SH-SY5Y (cell line): ENCODE measurements around the gene KCTD16.

Source experiments
- GATA2 ChIP-seq: IDR thresholded peaks from 2 replicates; pipeline ENCODE4 v1.6.1; 2011; ENCODE audit warnings: mild to moderate bottlenecking, low read depth, low read length
- GATA3 ChIP-seq: IDR thresholded peaks from 2 replicates; pipeline ENCODE4 v1.6.1; 2011; ENCODE audit warnings: low read depth, mild to moderate bottlenecking, low read length, moderate library complexity

The KCTD16 gene

DNA sequence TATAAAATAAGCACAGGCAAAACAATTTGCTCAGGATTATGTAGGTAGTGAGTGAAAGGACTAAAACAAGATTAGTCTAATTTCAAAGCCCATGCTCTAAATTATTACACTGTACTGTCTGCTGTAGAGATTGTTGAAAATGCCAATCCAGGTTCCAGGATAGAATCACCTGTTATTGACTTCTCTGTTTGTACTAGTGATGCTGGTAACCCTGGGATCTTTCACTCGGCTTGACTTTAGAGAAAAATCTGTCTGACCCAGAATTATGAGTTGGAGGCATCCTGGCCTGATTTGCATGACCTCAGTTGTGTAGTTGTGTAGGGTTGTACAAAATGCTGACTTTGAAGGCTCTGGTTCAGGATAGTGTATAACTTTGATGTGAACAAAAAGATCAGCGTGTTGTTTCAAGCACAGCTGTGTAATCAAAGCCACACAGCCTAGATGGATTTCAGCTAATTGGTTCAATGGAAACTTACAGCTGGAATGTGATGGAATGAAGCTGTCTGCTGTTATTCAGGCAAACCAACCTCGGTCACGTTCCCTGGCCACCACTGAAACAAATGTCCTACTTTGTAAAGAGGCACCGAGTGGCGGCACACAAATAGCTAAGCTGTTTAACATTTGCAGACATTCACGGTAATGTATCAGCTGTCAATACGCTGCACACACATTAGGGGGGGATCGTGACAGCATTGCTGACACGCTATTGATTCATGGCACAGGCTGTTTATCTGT is 340.3 kb downstream of the KCTD16 start:
- no peak for TF ChIP-seq GATA2
- TF ChIP-seq GATA3 = no peak

DNA sequence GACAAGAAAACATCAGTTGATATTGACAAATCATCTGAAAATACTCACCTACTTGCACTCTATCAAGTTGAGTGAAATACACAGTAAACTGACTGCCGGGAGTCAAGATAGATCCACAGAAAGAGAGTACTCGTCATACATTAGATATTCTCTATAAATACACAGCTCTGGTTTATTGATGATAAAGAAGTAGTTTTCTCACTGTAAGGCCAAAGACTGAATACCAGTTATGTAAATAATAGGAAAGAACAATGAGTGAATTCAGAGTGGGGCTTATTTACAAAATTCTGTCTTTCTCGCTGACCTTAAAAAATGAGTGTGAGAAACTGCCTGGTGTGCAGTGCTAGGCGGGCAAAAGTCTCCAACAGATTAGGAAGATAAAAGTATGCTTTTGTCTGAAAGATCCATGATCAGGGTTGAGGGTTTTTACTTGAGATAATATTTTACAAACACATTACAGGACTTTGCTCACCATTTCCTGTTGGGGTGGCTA is 341.0 kb downstream of the KCTD16 start:
- TF ChIP-seq GATA2 (no peak), GATA3 (no peak)

DNA sequence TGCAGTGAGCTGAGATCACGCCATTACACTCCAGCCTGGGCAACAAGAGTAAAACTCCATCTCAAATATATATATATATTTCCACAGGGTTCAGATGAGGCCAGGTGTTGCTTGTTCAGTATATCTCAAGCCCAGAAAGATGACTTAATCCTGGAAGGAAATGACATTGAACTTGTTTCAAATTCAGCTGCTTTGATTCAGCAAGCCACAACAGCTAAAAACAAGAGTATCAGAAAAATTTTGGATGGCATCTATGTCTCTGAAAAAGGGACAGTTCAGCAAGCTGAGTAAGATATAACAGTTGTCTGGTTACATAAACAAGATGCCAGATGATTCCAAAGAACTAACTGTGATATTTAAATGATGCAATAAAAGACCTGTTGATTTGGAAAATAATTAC is 352.0 kb downstream of the KCTD16 start:
- TF ChIP-seq GATA2 (no peak), GATA3 (no peak)

DNA sequence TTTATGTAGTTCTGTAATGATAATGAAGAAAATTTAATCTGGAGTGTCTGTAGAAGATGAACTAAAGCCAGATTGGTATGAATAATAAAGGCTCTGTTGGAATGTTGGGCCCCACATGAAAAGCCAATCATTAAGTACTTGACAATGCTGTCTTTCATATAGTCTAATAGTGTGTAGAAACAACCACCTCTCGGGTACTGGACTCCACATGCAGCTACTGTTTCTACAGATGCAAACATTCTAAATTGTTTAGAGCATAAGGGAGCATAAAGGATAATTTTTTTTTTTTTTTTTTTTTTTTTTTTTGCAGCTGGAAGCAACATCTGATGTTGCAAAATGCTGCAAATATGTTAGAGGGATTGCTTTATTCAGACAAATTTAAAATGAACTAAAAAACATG is 354.3 kb downstream of the KCTD16 start:
- no peak for TF ChIP-seq GATA3
- TF ChIP-seq GATA2 = no peak

DNA sequence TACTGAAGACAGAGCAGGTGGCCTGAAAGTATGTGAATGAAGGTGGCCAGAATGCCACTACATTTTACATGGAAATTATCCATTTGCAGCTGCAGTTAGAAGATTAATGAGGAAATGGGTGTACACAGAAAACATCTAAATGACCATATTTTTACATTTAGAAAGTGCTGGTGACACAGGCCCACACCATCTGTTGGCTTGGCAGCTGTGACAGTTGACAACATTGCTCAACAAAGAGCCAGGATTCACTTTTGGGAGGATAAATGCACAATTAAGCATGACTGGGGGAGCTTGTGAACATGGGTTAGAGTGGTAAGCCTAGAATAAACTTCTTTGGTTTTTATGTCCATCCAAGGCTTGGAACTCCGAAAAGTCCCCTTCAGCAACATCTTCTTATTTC is 360.5 kb downstream of the KCTD16 start:
- no peak for TF ChIP-seq GATA2
- TF ChIP-seq GATA3 = no peak
